Kidney glomerular epithelial cell (primary cell): ENCODE results near the gene MED28.
"Not testable (repeated sequence)": the region's sequence is repeated elsewhere in the genome, so short reads cannot be mapped to it uniquely, and the experiment has no call there.

Experiments used
- DNase-seq: peaks from one replicate; lab custom pipeline; 2025; lab: John Stamatoyannopoulos, UW

MED28 gene

DNA sequence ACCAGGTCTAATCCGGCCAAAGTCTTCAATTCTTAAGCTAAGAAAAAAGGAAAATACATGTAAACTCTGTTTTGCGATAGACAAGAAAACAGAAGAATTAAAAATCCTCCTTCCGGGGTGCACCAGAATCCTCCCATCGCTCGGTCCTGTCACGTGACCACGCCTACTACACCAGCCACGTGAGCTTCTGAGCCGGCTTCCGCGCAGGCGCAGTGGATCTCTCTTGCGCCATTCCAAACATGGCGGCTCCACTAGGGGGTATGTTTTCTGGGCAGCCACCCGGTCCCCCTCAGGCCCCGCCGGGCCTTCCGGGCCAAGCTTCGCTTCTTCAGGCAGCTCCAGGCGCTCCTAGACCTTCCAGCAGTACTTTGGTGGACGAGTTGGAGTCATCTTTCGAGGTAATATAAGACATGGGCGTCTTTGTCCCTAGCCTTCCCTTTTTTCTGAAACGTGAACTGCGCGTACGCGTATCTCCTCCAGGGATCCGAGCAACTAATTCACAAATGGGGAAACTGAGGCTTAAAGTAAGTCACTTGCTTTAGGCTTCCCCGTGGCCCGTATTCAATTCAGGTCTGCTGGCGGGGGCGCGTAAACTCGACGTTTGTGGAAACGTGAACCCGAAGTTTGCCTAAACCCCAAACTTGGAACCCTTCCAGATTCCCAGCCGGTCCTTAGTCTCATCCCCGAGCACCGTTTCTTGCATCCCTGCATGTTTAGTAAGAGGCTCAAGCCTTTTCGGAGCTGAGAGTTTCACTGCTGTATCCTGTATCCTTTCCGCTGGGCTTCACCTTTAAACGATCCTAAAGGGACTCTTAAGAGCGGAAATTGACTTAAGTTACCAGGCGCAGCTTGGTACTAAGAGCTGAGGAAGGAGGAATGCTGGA is at the start of gene MED28:
TSS of gene MED28 (plus strand) at position 226 of the 884 bp plus-strand sequence. CDS start at position 240, 14 bp downstream.
- peak; percentile 89 for DNase-seq

GRCh38 chr4:17565846-17566245 is 48.6 kb upstream of the MED28 start:
- no peak for DNase-seq

- DNase-seq = no peak
These were observed 47.2 kb upstream of the MED28 start for GRCh38 chr4:17567271-17567670.

DNA sequence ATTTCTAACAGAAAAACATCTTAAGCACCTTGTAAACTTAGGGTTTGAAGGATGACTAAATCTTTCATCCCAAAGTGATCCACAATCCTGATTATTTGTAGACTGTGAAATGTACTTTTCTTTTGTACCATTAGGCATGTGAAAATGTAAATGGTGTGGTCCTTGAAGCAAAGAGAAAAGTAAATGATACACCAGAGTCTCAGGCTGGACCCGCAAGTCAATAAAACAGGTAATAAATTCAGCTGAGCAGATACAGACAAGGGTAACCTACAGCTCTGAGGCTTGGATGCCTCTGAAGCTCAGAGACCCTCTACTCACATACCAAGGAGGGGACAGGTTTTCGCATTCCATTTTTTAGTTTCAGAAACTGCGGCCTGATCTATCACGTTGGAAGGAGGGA is 40.2 kb upstream of the MED28 start:
- no peak for DNase-seq

DNA sequence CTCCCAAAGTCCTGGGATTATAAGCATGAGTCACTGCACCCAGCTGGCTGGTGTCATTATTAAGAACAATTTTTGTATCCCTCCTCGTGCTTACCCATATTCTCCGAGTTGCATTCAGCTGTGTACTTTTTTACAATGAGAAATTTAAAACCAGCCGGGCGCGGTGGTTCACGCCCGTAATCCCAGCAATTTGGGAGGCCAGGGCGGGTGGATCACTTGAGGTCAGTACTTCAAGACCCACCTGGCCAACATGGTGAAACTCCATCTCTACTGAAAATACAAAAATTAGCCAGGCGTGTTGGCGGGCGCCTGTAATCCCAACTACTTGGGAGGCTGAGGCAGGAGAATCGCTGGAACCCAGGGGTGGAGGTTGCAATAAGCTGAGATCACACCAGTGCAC is 39.3 kb upstream of the MED28 start:
- DNase-seq = not testable (repeated sequence)

- DNase-seq = peak; percentile 86
These were observed 37.3 kb upstream of the MED28 start, which contains the start of gene LAP3 for GRCh38 chr4:17576932-17577664. Gene LAP3, plus strand, starts transcription at chr4:17577198. Its CDS starts 268 bp downstream, at chr4:17577466.

- peak; percentile 9 for DNase-seq
These were observed 36.6 kb upstream of the MED28 start for GRCh38 chr4:17577665-17578481.

GRCh38 chr4:17578482-17578891 is 36.0 kb upstream of the MED28 start:
- DNase-seq = no peak

DNA sequence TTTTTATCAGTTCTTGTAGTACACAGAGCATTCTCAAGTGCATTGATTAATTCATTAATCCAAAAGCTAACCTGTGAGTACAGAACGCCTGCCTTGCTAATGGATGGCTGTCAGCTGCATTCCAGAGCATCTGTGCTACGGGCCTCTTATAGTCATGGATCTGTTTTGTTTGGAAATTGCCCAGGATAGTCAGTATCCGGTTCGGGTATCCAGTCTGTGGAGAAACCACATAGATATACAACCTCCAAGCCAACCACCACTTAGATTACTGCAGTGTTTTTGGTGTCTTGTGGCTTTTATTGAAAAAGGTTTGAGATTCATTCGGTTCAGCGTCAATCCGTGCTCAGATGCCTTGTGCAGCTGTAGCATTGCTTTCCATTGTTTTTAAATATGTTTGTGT is 33.5 kb upstream of the MED28 start:
- peak; percentile 33 for DNase-seq

DNA sequence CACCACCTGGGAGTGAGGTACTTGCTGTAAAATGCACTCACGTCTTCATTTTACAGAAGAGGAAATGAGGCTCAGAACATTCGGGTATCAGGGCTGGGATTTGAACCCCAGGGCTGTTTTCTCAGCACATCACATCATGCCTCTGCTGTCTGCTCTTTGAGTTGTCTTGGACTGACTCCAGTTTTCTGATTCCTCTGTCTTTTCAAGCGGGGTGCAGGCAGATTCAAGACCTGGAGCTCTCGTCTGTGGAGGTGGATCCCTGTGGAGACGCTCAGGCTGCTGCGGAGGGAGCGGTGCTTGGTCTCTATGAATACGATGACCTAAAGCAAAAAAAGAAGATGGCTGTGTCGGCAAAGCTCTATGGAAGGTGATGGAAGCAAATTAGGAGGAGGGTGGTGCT is 31.2 kb upstream of the MED28 start:
- no peak for DNase-seq

- no peak for DNase-seq
These were observed 30.5 kb upstream of the MED28 start for GRCh38 chr4:17583941-17584340.

GRCh38 chr4:17584521-17585213 is 29.8 kb upstream of the MED28 start:
- DNase-seq = no peak

- DNase-seq = no peak
These were observed 27.2 kb upstream of the MED28 start for GRCh38 chr4:17587094-17587822.

- no peak for DNase-seq
These were observed 25.1 kb upstream of the MED28 start for GRCh38 chr4:17589355-17589754.

GRCh38 chr4:17595471-17596005 is 18.9 kb upstream of the MED28 start:
- DNase-seq = no peak

GRCh38 chr4:17597517-17597916 is 16.9 kb upstream of the MED28 start:
- DNase-seq = no peak

DNA sequence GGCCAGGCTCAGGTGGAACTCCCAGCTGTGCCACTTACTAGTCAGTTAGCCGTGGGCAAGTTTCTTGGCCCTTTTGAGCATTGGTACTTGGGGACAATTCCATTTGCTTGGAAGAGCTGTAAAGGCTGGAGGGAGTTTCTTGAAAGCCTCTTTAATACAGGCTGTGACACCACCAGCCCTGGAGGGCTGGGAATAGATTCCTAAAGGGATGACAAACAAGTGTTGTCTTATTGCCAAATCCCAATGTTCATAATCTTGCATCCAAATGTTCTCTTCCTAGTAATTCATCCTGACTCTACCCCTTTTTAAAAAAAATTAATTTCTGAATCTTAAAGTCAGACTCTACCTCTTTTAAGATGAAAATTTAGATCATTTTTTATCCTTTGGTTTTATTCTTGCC is 14.6 kb upstream of the MED28 start:
- no peak for DNase-seq

DNA sequence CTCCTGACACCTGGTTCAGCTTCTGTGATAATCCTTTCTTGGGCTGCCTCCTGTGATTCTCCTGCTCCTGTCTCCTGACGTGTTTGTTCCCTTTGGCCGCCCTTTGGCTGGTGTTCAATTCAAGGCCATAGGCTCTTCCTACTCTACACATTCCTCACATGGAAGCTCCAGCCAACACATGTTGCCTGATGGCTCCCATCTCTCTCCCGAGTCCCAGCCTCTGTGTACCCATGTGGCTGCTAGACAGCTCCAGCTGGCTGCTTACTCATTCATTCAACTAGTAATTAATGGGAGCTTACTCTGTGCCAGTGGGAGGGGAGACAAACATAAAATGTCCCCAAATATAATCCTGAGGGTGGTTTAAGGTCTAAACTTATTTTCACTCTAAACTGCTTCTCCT is 9.2 kb upstream of the MED28 start:
- DNase-seq = no peak

DNA sequence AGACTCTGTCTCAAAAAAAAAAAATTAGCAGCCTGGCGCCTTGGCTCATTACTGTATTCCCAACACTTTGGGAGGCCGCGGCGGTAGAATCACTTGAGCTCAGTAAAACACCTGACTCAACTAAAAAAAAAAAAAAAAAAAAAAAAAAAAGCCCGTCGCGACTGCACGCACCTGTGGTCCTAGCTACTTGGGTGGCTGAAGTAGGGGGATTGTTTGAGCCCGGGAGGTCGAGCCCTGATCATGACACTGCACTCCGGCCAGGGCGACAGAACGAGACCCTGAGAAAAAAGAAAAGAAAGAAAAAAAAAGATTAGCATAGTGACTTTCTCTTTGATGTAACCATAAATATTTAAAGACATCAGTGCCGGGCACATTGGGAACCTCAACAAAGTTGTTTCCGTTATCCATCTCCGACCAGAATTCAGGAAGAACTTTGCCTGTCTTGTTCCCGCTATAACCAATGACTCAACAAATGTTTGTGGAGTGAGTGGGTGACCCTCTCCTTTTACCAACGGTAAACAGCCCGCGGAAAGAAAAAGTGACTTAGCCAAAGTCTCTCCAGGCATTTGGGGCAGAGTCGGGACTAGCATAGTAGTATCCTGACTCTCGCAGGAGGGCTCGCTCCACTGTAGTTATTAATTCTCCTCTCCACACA is 553 bp upstream of the MED28 start:
- DNase-seq = peak; percentile 82

GRCh38 chr4:17616283-17616682 is 1.8 kb downstream of the MED28 start:
- no peak for DNase-seq
